ENCODE data around the gene OR51A2.

GRCh38 chr11:4916581-4916980 lies 38.9 kb downstream of the OR51A2 start:
- TF ChIP-seq, protein P1, sequence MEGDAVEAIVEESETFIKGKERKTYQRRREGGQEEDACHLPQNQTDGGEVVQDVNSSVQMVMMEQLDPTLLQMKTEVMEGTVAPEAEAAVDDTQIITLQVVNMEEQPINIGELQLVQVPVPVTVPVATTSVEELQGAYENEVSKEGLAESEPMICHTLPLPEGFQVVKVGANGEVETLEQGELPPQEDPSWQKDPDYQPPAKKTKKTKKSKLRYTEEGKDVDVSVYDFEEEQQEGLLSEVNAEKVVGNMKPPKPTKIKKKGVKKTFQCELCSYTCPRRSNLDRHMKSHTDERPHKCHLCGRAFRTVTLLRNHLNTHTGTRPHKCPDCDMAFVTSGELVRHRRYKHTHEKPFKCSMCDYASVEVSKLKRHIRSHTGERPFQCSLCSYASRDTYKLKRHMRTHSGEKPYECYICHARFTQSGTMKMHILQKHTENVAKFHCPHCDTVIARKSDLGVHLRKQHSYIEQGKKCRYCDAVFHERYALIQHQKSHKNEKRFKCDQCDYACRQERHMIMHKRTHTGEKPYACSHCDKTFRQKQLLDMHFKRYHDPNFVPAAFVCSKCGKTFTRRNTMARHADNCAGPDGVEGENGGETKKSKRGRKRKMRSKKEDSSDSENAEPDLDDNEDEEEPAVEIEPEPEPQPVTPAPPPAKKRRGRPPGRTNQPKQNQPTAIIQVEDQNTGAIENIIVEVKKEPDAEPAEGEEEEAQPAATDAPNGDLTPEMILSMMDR (IDR thresholded peaks at IDR 0.05), result no peak
- TF ChIP-seq POLR2A (IDR thresholded peaks at IDR 0.05) (no peak), POLR2AphosphoS5 (IDR thresholded peaks at IDR 0.05; ENCODE audit: insufficient read depth in 1 of 2, low read depth in 1 of 2) (no peak)

All from vagina (tissue), 2 donors.